ENCODE measurements around the gene LRPPRC. TPM values are rescaled to one million over a fixed set of nuclear protein-coding genes. Genes with fewer than 3 reads are reported as not detected.

Gene LRPPRC
- total and polyA plus RNA-seq, 2 experiments from 2014 or later, result 163 to 200 TPM

GRCh38 chr2:43906448-43907109 is 89.2 kb downstream of the LRPPRC start (continued):
- no peak for TF ChIP-seq ZNF462 (CRISPR knock-in tag; IDR thresholded peaks at IDR 0.05)
- no peak for TF ChIP-seq EZH2phosphoT487 (IDR thresholded peaks at IDR 0.05; ENCODE audit: unreplicated experiment)
- no peak for TF ChIP-seq CREB1 (CRISPR knock-in tag; IDR thresholded peaks at IDR 0.05; ENCODE audit: low read depth)
- TF ChIP-seq NANOG (IDR thresholded peaks at IDR 0.05; ENCODE audit: borderline replicate concordance), result no peak

GRCh38 chr2:43905871-43906270 is 89.9 kb downstream of the LRPPRC start:
- DNase-seq (ENCODE audit: low spot score), result no peak
- Histone ChIP-seq H3K4me3 (no peak overlapping the region), H3K27ac (ENCODE audit: low read depth) (no peak overlapping the region), H3F3A (replicated peaks; ENCODE audit: low read depth) (no peaks in the 10 kb centered on the region), H3K4me2 (no peak overlapping the region), H2AFZ (no peak overlapping the region), H3K36me3 (ENCODE audit: insufficient read depth) (peaks cover 20% of the 10 kb centered on the region), H3K9me2 (ENCODE audit: insufficient read depth) (no peaks in the 10 kb centered on the region), H4K20me1 (replicated peaks; ENCODE audit: insufficient read depth) (0 out of 2 replicates have a peak, but pooled peaks cover 4% of the 10 kb centered on the region), H3K4me1 (ENCODE audit: insufficient read depth) (no peaks in the 10 kb centered on the region), H3K27me3 (ENCODE audit: insufficient read depth) (no peaks in the 10 kb centered on the region), H3K79me2 (replicated peaks; ENCODE audit: insufficient read depth) (0 out of 2 replicates have a peak, but pooled peaks cover 12% of the 10 kb centered on the region)
- Mint-ChIP-seq H3K27ac (no peak overlapping the region), H3K4me3 (no peak overlapping the region), H3K9me3 (no peaks in the 10 kb centered on the region), H3K4me1 (no peaks in the 10 kb centered on the region), H3K27me3 (ENCODE audit: insufficient read depth, low read depth, poor library complexity) (no peaks in the 10 kb centered on the region), H3K36me3 (ENCODE audit: low read depth) (peaks cover 62% of the 10 kb centered on the region)
- no peak for ATAC-seq
- TF ChIP-seq ETS1 (IDR thresholded peaks at IDR 0.05) (no peak), POLR2AphosphoS5 (IDR thresholded peaks at IDR 0.05; ENCODE audit: low read depth) (no peak), CREB1 (CRISPR knock-in tag; IDR thresholded peaks at IDR 0.05; ENCODE audit: low read depth) (no peak), CTCF (conservative IDR thresholded peaks at IDR 0.05; ENCODE audit: low read depth in 2 of 2) (no peak), EZH2 (IDR thresholded peaks at IDR 0.05; ENCODE audit: low read depth, unreplicated experiment) (no peak), REST (IDR thresholded peaks at IDR 0.05; ENCODE audit: unreplicated experiment) (no peak), ZNF114 (CRISPR knock-in tag; IDR thresholded peaks at IDR 0.05) (no peak), EZH2phosphoT487 (IDR thresholded peaks at IDR 0.05; ENCODE audit: unreplicated experiment) (no peak), NANOG (IDR thresholded peaks at IDR 0.05; ENCODE audit: borderline replicate concordance) (no peak), JUNB (IDR thresholded peaks at IDR 0.05; ENCODE audit: unreplicated experiment) (no peak)
